Measurements from ENCODE around the gene SNN.

- TF ChIP-seq EZH2 (IDR thresholded peaks at IDR 0.05; ENCODE audit: borderline replicate concordance) (no peak), CTCF (IDR thresholded peaks at IDR 0.05; ENCODE audit: poor library complexity) (no peak)
Measured at GRCh38 chr16:11705311-11706025, 37.2 kb downstream of the SNN start.
